Activated T-cell treated with anti-CD3 and anti-CD28 coated beads, Interleukin-2, amount 50 U/mL, for 4 hours (primary cell): Measurements from ENCODE around the gene CRYL1. TPM values are rescaled to one million over a fixed set of nuclear protein-coding genes. Genes with fewer than 3 reads are reported as not detected.
A peak's percentile ranks its signal among the peaks of the same experiment; 100 is the strongest.
"Not testable (repeated sequence)": the region's sequence is repeated elsewhere in the genome, so short reads cannot be mapped to it uniquely, and the experiment has no call there.

ENCODE experiments used
- ATAC-seq, 2 donors: fragments of 200-7000 bp; cut with Tn5 transposase; one replicate each; pipeline ENCODE4 v1.10.0; 2021
- DNase-seq: peaks from one replicate; pipeline ENCODE4 v3.0.0-alpha.2; 2020
- H3K27me3 Mint-ChIP-seq: one replicate; pipeline ENCODE4 v1.8.0; 2021; ENCODE audit warnings: low read depth, mixed read lengths
- H3K36me3 Mint-ChIP-seq: one replicate; pipeline ENCODE4 v1.8.0; 2022; ENCODE audit warnings: mixed read lengths; ENCODE audit not compliant: insufficient read depth
- H3K4me1 Mint-ChIP-seq: one replicate; pipeline ENCODE4 v1.8.0; 2021; ENCODE audit warnings: low read depth, mixed read lengths
- H3K4me3 Mint-ChIP-seq: one replicate; pipeline ENCODE4 v1.8.0; 2021; ENCODE audit warnings: mild to moderate bottlenecking, moderate library complexity, mixed read lengths
- H3K9me3 Mint-ChIP-seq: one replicate; pipeline ENCODE4 v1.8.0; 2021; ENCODE audit warnings: mixed read lengths
- total RNA-seq, 3 donors: library from RNA; stranded (reverse); gene quantifications; one replicate each; pipeline ENCODE4 v1.2.1, GENCODE V29; 2021

CRYL1 gene
- total RNA-seq, 3 donors from 2014 or later, result 2.8 to 5.3 (median 3.7) TPM

DNA sequence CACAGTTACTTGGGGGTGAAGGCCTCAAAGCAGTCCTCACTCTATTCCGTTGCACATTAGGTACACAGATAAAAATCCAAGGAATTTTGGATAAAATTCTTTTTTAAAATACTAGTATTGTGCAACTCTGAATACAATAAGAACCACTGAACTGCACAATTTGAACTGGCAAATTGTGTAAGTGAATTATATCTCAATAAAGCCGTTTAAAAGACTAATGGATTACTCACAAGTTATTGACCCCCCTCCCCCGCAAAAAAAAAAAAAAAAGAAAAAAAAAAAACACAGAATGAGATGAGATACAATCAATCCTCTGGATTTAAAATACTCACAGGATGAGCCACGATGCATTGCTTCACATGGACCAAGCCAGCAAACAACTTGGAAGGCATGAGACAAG, 86.4 kb downstream of the CRYL1 start:
- Mint-ChIP-seq H3K36me3 (peaks cover 10% of the 10 kb centered on the region), H3K9me3 (no peaks in the 10 kb centered on the region), H3K4me3 (no peak overlapping the region), H3K27me3 (no peaks in the 10 kb centered on the region), H3K4me1 (peaks cover 8% of the 10 kb centered on the region)
- ATAC-seq (no peak), DNase-seq (no peak)

DNA sequence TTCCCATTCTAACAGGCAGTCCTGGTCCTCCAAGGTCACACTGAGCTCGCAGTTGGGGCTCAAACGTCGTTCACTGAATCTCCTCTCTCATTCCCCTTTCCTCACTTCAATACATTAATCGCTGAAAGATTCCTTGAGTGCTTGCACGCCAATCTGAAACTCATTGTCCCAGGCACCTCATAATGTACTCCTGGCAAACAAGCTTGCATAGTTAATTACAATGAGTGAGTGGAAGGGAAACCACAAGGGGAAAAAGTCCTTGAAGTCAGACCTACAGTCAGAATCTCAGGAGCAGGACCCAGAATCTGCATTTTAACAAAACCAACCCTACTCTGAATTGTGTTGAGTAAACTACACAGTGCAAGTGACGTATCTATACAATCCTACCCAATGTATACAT, 86.9 kb downstream of the CRYL1 start:
- no peak for ATAC-seq
- H3K36me3 Mint-ChIP-seq, result peaks cover 10% of the 10 kb centered on the region
- no peak for DNase-seq
- no peak overlapping the region for H3K4me3 Mint-ChIP-seq
- no peaks in the 10 kb centered on the region for H3K9me3 Mint-ChIP-seq
- H3K4me1 Mint-ChIP-seq, result peaks cover 8% of the 10 kb centered on the region
- no peaks in the 10 kb centered on the region for H3K27me3 Mint-ChIP-seq

DNA sequence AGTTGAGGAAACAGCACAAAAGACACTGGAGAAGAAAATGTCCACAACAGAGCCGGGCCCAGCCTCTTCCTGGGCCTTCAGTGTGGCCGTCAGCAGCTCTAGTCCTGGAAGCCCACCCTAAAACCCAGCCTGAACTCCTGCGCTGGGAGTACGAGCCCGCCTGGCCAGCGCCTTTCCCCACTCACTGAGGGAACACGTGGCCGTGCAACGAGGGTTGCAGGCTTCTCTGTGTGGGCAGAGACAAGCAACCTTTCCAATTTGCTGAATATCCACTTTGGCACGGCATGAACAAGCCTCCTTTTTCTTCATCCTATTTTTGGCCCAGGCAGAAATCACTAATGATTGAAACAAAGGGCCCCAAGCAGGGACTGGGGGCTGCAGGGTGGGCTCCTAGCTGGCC, 89.2 kb downstream of the CRYL1 start:
- H3K27me3 Mint-ChIP-seq, result no peaks in the 10 kb centered on the region
- no peak overlapping the region for H3K4me3 Mint-ChIP-seq
- no peaks in the 10 kb centered on the region for H3K9me3 Mint-ChIP-seq
- no peaks in the 10 kb centered on the region for H3K4me1 Mint-ChIP-seq
- DNase-seq, result no peak
- no peak for ATAC-seq
- peaks cover 16% of the 10 kb centered on the region for H3K36me3 Mint-ChIP-seq

DNA sequence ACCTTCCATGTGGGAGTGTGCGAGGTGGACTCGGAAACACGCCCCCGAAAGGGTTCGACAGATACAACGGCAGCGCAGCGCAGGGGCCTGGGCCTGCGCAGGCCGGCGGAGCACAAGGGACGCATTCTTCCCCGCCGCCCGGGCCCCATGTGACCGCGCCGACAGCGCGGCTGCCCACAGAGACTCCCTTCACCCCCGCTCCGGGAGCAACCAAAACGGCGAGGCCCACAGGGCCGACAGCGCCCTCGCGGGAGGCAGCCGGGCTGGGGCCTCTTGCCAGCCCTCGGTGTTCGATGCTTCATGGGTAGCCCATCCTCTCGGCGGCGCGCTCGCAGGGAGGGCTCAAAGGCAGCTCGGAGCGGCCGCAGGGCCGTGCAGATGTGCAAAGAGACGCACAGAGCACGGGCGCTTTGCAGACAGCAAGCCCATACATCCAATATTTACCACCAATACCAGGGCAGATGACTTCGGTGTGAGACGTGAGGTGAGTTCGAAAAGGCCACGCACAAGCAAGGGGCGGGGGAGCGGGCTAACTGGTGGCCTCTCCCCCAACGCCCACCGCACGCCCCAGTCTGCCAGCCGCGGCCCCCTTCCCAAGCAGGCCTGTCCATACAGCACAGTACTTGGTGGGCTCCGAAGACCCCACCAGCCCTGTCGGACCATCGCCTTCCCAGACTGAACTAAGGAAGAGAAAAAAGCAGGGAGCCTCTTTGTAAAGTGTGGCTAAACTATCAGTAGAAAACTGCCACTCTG, 89.9 kb downstream of the CRYL1 start:
- Mint-ChIP-seq H3K4me3 (no peak overlapping the region), H3K36me3 (peaks cover 16% of the 10 kb centered on the region), H3K4me1 (no peaks in the 10 kb centered on the region), H3K9me3 (no peaks in the 10 kb centered on the region), H3K27me3 (no peaks in the 10 kb centered on the region)
- no peak for ATAC-seq
- no peak for DNase-seq

DNA sequence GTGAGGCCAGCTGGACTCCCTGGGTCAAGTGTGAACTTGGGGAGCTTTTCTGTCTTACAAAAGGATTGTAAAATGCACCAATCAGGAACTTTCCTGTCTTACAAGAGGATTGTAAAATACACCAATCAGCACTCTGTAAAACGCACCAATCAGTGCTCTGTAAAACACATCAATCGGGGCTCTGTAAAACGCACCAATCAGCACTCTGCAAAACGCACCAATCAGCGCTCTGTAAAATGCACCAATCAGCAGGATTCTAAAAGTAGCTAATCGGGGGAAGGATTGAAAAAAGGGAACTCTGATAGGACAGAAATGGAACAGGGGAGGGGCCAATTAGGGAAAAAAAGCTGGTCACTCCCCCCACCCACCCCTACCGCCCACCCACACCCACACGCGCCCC, 91.4 kb downstream of the CRYL1 start:
- H3K9me3 Mint-ChIP-seq, H3K4me3 Mint-ChIP-seq, ATAC-seq, DNase-seq, H3K4me1 Mint-ChIP-seq, H3K27me3 Mint-ChIP-seq: not testable (repeated sequence)
- peaks cover 16% of the 10 kb centered on the region for H3K36me3 Mint-ChIP-seq

DNA sequence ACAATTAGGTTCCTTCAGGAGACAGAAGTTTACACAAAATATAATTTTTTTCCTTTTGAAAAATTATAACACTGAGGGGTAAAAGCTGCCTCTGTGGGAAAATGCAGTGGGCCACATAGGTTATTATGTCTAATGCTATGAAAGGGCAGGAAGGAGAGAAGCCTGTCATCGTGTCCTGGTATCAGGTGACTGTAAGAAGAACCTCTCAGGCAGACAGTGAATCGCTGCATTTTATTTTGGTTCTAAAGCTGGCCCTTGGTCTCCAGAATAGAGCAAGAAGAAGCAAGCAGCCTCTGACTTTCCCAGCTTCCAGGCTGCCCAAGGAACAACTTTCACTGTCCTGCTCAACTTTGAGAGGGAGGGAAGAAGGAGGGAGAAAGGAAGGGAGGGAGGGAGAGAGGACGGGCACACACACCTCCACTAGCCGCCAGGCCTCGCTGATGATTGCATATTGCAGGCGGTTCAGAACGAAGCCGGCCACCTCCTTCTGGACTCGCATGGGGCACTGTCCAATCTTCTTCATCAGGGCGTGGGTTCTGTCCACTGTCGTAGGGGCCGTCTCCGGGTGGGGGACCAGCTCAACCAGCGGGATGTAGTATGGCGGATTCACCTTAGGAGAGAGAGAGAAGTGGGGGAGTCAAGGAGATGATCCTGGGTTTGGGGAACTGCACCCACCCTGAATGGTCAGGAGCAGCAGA, 93.8 kb downstream of the CRYL1 start:
- no peaks in the 10 kb centered on the region for H3K9me3 Mint-ChIP-seq
- DNase-seq (no peak), ATAC-seq (no peak)
- no peak overlapping the region for H3K4me3 Mint-ChIP-seq
- peaks cover 24% of the 10 kb centered on the region for H3K36me3 Mint-ChIP-seq
- H3K27me3 Mint-ChIP-seq, result no peaks in the 10 kb centered on the region
- H3K4me1 Mint-ChIP-seq, result peaks cover 15% of the 10 kb centered on the region

DNA sequence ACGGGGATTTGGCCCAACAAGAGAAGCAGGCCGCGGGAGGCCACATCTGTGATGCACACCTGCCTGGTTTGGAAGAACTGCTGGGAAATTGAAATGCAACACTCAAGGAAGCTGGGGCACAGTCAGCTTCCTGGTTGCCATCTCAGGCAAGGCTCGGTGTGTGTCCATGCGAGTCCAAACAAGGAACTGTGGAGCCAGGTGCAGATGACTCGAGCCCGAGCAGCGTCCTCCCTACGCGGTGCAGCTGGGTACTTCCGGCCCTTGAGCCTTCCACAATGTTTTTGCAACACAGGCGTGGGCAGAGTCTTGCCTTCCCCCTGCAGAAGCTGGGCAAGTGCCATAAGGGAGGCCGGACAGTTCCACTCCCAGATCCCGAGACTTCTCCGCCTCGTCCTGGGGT, 94.6 kb downstream of the CRYL1 start:
- ATAC-seq (no peak), DNase-seq (no peak)
- Mint-ChIP-seq H3K4me3 (no peak overlapping the region), H3K9me3 (no peaks in the 10 kb centered on the region), H3K36me3 (peaks cover 30% of the 10 kb centered on the region), H3K27me3 (no peaks in the 10 kb centered on the region), H3K4me1 (peaks cover 15% of the 10 kb centered on the region)

DNA sequence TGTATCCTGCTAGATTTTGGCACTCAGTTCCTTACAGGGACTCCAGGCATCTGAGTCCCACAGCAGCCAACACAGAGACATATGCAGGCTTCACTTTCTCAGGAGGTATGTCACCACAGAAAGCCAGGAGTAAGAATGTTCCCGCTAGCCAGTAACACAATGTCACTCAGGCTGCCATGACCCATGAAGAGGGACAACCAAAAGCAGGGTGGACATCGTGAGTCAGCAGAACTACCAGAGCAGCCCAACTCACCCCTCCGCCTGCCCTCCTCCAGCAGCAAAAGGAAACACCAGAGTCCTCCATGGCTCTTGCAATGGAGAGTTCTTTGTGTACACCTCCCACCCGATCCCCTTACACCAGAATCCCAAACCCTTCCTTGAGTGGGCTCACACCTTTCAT, 95.4 kb downstream of the CRYL1 start:
- Mint-ChIP-seq H3K4me3 (no peak overlapping the region), H3K36me3 (peaks cover 34% of the 10 kb centered on the region), H3K27me3 (no peaks in the 10 kb centered on the region), H3K4me1 (peaks cover 21% of the 10 kb centered on the region), H3K9me3 (no peaks in the 10 kb centered on the region)
- ATAC-seq (no peak), DNase-seq (no peak)

DNA sequence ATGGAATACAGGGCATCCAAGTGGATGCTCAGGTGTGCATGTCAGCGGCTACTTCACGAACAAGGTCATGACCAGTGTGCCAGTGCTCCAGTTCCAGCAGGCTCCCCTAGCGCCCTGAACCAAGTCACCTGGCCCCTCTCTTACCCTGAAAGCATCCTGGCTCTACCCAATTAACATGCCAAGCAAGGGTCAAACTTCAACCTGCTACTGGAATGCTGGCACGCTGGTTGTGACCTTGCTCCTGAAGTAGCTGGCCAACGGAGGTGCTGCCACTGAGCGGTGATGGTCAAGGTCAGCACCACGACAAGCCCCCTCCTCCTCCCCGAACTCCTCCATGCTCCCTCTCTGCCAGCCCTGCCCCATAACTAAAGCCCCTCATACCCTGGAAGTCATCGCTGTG, 96.0 kb downstream of the CRYL1 start:
- Mint-ChIP-seq H3K4me3 (no peak overlapping the region), H3K9me3 (no peaks in the 10 kb centered on the region), H3K27me3 (no peaks in the 10 kb centered on the region), H3K4me1 (peaks cover 21% of the 10 kb centered on the region), H3K36me3 (peaks cover 35% of the 10 kb centered on the region)
- DNase-seq (no peak), ATAC-seq (no peak)

DNA sequence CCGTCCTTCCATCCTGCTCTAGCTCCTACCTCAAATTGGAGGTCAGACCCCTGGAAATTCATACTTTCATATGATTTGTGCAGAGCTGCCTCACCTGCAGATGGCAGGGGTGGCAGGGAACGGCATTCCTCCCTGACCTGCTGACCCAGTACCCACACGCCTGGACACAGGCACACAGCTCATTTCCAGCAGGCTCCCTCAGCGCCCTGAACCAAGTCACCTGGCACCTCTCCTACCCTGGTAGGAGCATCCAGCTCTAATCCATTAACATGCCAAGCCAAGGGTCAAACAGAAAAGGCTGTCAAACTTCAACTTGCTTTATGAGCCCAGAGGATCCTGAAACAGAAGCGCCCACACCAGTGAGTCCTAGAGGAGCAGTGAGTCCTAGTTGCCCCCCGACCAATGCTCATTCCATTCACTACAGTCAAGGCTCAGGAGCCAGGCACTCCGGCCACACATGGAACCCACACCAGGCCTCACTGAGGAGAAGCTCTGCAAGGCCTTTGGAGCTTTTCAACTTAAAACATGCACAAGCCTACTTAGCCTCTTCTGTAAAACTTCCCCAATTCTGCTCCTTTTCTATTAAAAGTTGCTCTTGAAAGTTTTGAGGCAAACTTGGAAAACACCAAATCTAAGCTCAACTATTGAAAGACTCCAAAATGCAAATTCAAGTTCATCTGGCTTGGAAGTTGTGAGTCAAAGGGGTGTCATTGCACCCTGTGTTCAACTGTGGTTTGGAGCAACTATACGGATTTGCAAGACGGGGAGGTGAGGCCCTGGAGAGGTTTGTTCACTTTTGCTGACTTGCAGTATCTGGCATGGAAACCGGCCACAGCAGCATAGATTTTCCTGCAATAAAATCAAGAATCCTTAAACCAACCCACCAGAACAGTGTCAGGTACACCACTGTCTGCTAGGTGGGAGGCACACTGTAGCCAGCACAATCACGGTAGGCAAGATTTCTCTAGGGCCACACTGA, 96.7 kb downstream of the CRYL1 start:
- ATAC-seq, result peak; percentile 58 to 70
- H3K36me3 Mint-ChIP-seq, result peaks cover 34% of the 10 kb centered on the region
- no peaks in the 10 kb centered on the region for H3K9me3 Mint-ChIP-seq
- H3K4me3 Mint-ChIP-seq, result peak overlapping the region; percentile 21
- H3K4me1 Mint-ChIP-seq, result peaks cover 21% of the 10 kb centered on the region
- DNase-seq, result no peak
- no peaks in the 10 kb centered on the region for H3K27me3 Mint-ChIP-seq

DNA sequence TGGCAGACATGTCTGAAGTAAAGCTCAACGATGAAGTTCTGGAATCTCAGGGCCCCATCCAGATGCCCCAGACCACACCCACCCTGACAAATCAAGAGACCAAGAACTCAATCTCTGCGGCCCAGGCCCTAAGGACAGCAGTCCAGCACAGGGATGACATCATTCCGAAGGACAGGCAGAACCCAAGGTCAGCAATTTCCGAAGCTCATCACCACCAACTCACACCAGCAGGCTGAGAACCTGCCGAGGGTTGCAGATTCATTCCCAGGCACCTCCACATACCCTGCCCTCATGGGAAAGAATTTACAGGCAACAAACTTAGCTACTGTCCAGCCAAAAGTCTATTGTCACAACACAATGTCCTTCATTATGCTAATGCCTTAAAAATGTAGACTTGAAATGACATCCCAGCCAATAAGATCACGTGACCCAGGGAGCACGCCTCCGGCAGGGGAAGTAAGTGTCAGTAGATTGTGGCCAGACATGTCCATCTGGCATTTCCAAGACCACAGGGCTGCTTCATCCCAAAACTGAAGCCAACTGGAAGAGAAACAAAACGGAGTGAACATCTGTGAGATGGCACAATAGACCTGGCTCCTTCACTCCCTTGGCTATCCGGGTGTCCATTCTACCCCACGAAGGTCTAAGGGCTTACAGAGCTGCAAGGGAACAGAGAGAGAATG, 98.8 kb downstream of the CRYL1 start:
- ATAC-seq (no peak), DNase-seq (no peak)
- peaks cover 24% of the 10 kb centered on the region for H3K4me1 Mint-ChIP-seq
- H3K9me3 Mint-ChIP-seq, result no peaks in the 10 kb centered on the region
- no peaks in the 10 kb centered on the region for H3K27me3 Mint-ChIP-seq
- H3K36me3 Mint-ChIP-seq, result peaks cover 32% of the 10 kb centered on the region
- no peak overlapping the region for H3K4me3 Mint-ChIP-seq

DNA sequence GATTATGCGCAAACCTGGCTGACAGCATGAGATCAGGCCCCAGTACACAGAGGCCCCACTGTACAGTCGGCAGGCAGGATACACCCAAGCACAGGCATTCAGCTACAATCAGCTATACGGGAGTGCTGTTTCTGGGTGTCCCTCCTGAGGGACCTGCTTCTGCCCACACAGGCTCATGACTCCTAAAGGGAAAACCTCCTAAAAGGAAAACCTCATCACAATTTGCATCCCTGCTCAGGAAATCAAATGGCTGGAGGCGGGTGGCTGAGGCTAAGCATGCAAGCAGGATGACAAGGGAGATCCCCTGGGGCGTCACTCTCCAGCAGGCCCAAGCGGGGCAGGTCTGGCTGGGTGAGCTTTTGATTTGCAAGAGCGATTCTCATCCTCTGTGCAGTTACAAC, 99.8 kb downstream of the CRYL1 start:
- Mint-ChIP-seq H3K9me3 (no peaks in the 10 kb centered on the region), H3K4me1 (peaks cover 32% of the 10 kb centered on the region), H3K36me3 (peaks cover 29% of the 10 kb centered on the region), H3K4me3 (no peak overlapping the region), H3K27me3 (no peaks in the 10 kb centered on the region)
- ATAC-seq (peak in 1 of 2 donors; percentile 18), DNase-seq (no peak)

DNA sequence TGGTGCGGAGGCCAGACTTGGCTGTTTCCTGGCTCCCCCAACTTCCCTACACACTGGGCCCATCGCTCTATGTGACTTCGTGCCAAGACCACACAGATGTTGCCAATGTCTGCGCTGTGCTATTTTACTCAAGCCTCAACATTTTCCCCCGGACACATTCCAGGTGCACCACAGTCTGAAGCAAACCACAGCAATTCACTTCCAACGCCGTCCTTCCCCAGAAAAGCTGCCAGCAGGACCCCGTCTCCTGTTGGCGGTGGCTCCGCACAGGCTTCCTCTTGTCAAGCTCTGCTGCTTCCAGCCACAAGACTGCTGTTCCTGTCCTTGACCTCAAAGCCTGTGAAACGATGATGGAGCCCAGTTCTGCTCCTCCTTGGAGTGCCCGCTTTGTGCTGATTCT, 100.7 kb downstream of the CRYL1 start:
- H3K27me3 Mint-ChIP-seq, result no peaks in the 10 kb centered on the region
- no peak for DNase-seq
- no peak overlapping the region for H3K4me3 Mint-ChIP-seq
- H3K9me3 Mint-ChIP-seq, result no peaks in the 10 kb centered on the region
- H3K4me1 Mint-ChIP-seq, result peaks cover 38% of the 10 kb centered on the region
- no peak for ATAC-seq
- peaks cover 24% of the 10 kb centered on the region for H3K36me3 Mint-ChIP-seq

DNA sequence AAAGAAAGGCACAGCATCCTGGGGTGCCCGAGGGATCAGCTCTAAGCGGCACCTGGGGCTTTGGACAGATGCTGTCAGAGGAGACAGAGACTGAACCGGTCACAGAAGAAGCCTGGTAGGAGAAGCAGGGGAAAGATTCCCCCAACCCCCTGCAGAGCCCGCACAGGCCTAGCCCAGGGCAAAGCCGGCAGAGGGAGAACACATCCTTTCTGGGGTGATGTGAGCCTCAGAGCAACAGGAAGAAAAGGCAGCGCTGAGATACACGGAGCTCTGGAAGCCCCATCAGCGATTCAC, 101.2 kb downstream of the CRYL1 start:
- DNase-seq (no peak), ATAC-seq (no peak)
- peaks cover 24% of the 10 kb centered on the region for H3K36me3 Mint-ChIP-seq
- no peaks in the 10 kb centered on the region for H3K9me3 Mint-ChIP-seq
- H3K4me1 Mint-ChIP-seq, result peaks cover 43% of the 10 kb centered on the region
- H3K27me3 Mint-ChIP-seq, result no peaks in the 10 kb centered on the region
- no peak overlapping the region for H3K4me3 Mint-ChIP-seq
